Activated T-helper 2 cell treated with anti-CD3 and anti-CD28 coated beads, Interferon-gamma antibody, Interleukin-2, Interleukin-4, amounts not matched to agents 10 μg/mL and 5 μg/mL and 100 μg/mL, durations not matched to agents 14 hours and 24 hours and 36 hours (primary cell): ENCODE results near the gene TAC4. TPM values are rescaled to one million over a fixed set of nuclear protein-coding genes. Genes with fewer than 3 reads are reported as not detected.

Experiments
- DNase-seq: peaks from one replicate; pipeline ENCODE4 v3.0.0; 2021; ENCODE audit warnings: low spot score
- H3K27ac Mint-ChIP-seq: one replicate; pipeline ENCODE4 v1.8.0; 2021; ENCODE audit warnings: mixed read lengths
- H3K27me3 Mint-ChIP-seq: one replicate; pipeline ENCODE4 v1.8.0; 2021; ENCODE audit warnings: low read depth, mixed read lengths
- H3K36me3 Mint-ChIP-seq: one replicate; pipeline ENCODE4 v1.8.0; 2021; ENCODE audit warnings: low read depth, mixed read lengths
- H3K4me1 Mint-ChIP-seq: one replicate; pipeline ENCODE4 v1.8.0; 2021; ENCODE audit warnings: low read depth, mixed read lengths
- H3K4me3 Mint-ChIP-seq: one replicate; pipeline ENCODE4 v1.8.0; 2021; ENCODE audit warnings: low read depth, mild to moderate bottlenecking, moderate library complexity, mixed read lengths
- H3K9me3 Mint-ChIP-seq: one replicate; pipeline ENCODE4 v1.8.0; 2021; ENCODE audit warnings: mixed read lengths
- intact Hi-C: fragments of 100-400 bp; cut with micrococcal nuclease; formaldehyde crosslinking; loops from one replicate; pipeline ENCODE4 v1.15.1; 2023
- total RNA-seq: library from RNA; stranded (reverse); gene quantifications from 2 replicates; pipeline ENCODE4 v1.2.3, GENCODE V29; 2022

Gene TAC4
- total RNA-seq = not detected in 2 replicates

GRCh38 chr17:49848019-49848473, at the start of gene TAC4:
Gene TAC4 (minus strand): TSS chr17:49848069. CDS start chr17:49848017, 52 bp downstream.
- H3K36me3 Mint-ChIP-seq = no peaks in the 10 kb centered on the region
- no peak within 1 kb of the TSS for H3K4me3 Mint-ChIP-seq
- no peaks in the 10 kb centered on the region for H3K9me3 Mint-ChIP-seq
- intact Hi-C loops = no loop called here
- H3K27me3 Mint-ChIP-seq = peaks cover 5% of the 10 kb centered on the region
- no peak within 1 kb of the TSS for H3K27ac Mint-ChIP-seq
- peaks cover 8% of the 10 kb centered on the region for H3K4me1 Mint-ChIP-seq
- DNase-seq = no peak

GRCh38 chr17:49896860-49897259, 49.0 kb upstream of the TAC4 start:
- Mint-ChIP-seq H3K4me3 (no peak overlapping the region), H3K4me1 (no peaks in the 10 kb centered on the region), H3K9me3 (no peaks in the 10 kb centered on the region), H3K27me3 (peaks cover 53% of the 10 kb centered on the region), H3K36me3 (no peaks in the 10 kb centered on the region), H3K27ac (no peak overlapping the region)
- intact Hi-C loops = no loop called here
- DNase-seq = no peak

GRCh38 chr17:49896222-49896621, 48.4 kb upstream of the TAC4 start:
- Mint-ChIP-seq H3K36me3 (no peaks in the 10 kb centered on the region), H3K27me3 (peaks cover 56% of the 10 kb centered on the region), H3K4me1 (no peaks in the 10 kb centered on the region), H3K27ac (no peak overlapping the region), H3K9me3 (no peaks in the 10 kb centered on the region), H3K4me3 (no peak overlapping the region)
- intact Hi-C loops = no loop called here
- DNase-seq = no peak

- Mint-ChIP-seq H3K27ac (no peak overlapping the region), H3K36me3 (no peaks in the 10 kb centered on the region), H3K4me1 (no peaks in the 10 kb centered on the region), H3K27me3 (peaks cover 56% of the 10 kb centered on the region), H3K9me3 (no peaks in the 10 kb centered on the region), H3K4me3 (no peak overlapping the region)
- no peak for DNase-seq
- intact Hi-C loops = no loop called here
These were observed 47.9 kb upstream of the TAC4 start for GRCh38 chr17:49895812-49896211.

- Mint-ChIP-seq H3K9me3 (no peaks in the 10 kb centered on the region), H3K27ac (no peak overlapping the region), H3K4me1 (no peaks in the 10 kb centered on the region), H3K4me3 (no peak overlapping the region), H3K27me3 (peaks cover 52% of the 10 kb centered on the region), H3K36me3 (no peaks in the 10 kb centered on the region)
- intact Hi-C loops = no loop called here
- no peak for DNase-seq
These were observed 46.9 kb upstream of the TAC4 start for GRCh38 chr17:49894761-49895160.

- H3K4me3 Mint-ChIP-seq = no peak overlapping the region
- H3K4me1 Mint-ChIP-seq = no peaks in the 10 kb centered on the region
- intact Hi-C loops = no loop called here
- peaks cover 59% of the 10 kb centered on the region for H3K27me3 Mint-ChIP-seq
- no peaks in the 10 kb centered on the region for H3K36me3 Mint-ChIP-seq
- no peaks in the 10 kb centered on the region for H3K9me3 Mint-ChIP-seq
- no peak for DNase-seq
- no peak overlapping the region for H3K27ac Mint-ChIP-seq
These were observed 44.0 kb upstream of the TAC4 start for GRCh38 chr17:49891694-49892389.

- no peaks in the 10 kb centered on the region for H3K9me3 Mint-ChIP-seq
- intact Hi-C loops = no loop called here
- no peaks in the 10 kb centered on the region for H3K36me3 Mint-ChIP-seq
- H3K4me3 Mint-ChIP-seq = no peak overlapping the region
- peaks cover 59% of the 10 kb centered on the region for H3K27me3 Mint-ChIP-seq
- H3K27ac Mint-ChIP-seq = no peak overlapping the region
- DNase-seq = no peak
- no peaks in the 10 kb centered on the region for H3K4me1 Mint-ChIP-seq
These were observed 43.4 kb upstream of the TAC4 start for GRCh38 chr17:49891271-49891670.

GRCh38 chr17:49890852-49891251, 43.0 kb upstream of the TAC4 start:
- no peak for DNase-seq
- Mint-ChIP-seq H3K9me3 (no peaks in the 10 kb centered on the region), H3K4me3 (no peak overlapping the region), H3K4me1 (no peaks in the 10 kb centered on the region), H3K27ac (no peak overlapping the region), H3K36me3 (no peaks in the 10 kb centered on the region), H3K27me3 (peaks cover 55% of the 10 kb centered on the region)
- intact Hi-C loops = no loop called here

GRCh38 chr17:49890077-49890821, 42.4 kb upstream of the TAC4 start:
- no peaks in the 10 kb centered on the region for H3K36me3 Mint-ChIP-seq
- no peak overlapping the region for H3K4me3 Mint-ChIP-seq
- no peak for DNase-seq
- H3K4me1 Mint-ChIP-seq = no peaks in the 10 kb centered on the region
- H3K27me3 Mint-ChIP-seq = peaks cover 53% of the 10 kb centered on the region
- intact Hi-C loops = no loop called here
- H3K27ac Mint-ChIP-seq = no peak overlapping the region
- H3K9me3 Mint-ChIP-seq = no peaks in the 10 kb centered on the region

GRCh38 chr17:49889500-49889899, 41.6 kb upstream of the TAC4 start:
- Mint-ChIP-seq H3K27ac (no peak overlapping the region), H3K27me3 (peaks cover 49% of the 10 kb centered on the region), H3K9me3 (no peaks in the 10 kb centered on the region), H3K4me3 (no peak overlapping the region), H3K4me1 (no peaks in the 10 kb centered on the region), H3K36me3 (no peaks in the 10 kb centered on the region)
- intact Hi-C loops = no loop called here
- DNase-seq = no peak

GRCh38 chr17:49887744-49888360, 40.0 kb upstream of the TAC4 start:
- no peaks in the 10 kb centered on the region for H3K4me1 Mint-ChIP-seq
- no peaks in the 10 kb centered on the region for H3K36me3 Mint-ChIP-seq
- no peak overlapping the region for H3K27ac Mint-ChIP-seq
- H3K27me3 Mint-ChIP-seq = peaks cover 43% of the 10 kb centered on the region
- H3K4me3 Mint-ChIP-seq = no peak overlapping the region
- intact Hi-C loops = no loop called here
- H3K9me3 Mint-ChIP-seq = no peaks in the 10 kb centered on the region
- no peak for DNase-seq

GRCh38 chr17:49887086-49887743, 39.3 kb upstream of the TAC4 start:
- Mint-ChIP-seq H3K9me3 (no peaks in the 10 kb centered on the region), H3K36me3 (no peaks in the 10 kb centered on the region), H3K27ac (no peak overlapping the region), H3K4me3 (no peak overlapping the region), H3K4me1 (no peaks in the 10 kb centered on the region), H3K27me3 (peaks cover 44% of the 10 kb centered on the region)
- DNase-seq = no peak
- intact Hi-C loops = no loop called here

GRCh38 chr17:49886036-49886435, 38.2 kb upstream of the TAC4 start:
- H3K9me3 Mint-ChIP-seq = no peaks in the 10 kb centered on the region
- intact Hi-C loops = no loop called here
- H3K4me1 Mint-ChIP-seq = no peaks in the 10 kb centered on the region
- no peak for DNase-seq
- H3K36me3 Mint-ChIP-seq = no peaks in the 10 kb centered on the region
- H3K27me3 Mint-ChIP-seq = peaks cover 36% of the 10 kb centered on the region
- no peak overlapping the region for H3K27ac Mint-ChIP-seq
- H3K4me3 Mint-ChIP-seq = no peak overlapping the region
